NCI-H1694 treated with DMSO at 0.1 percent for 48 hours (cell line): ENCODE measurements around the gene PPP2R3C.
"Not testable (repeated sequence)": the region's sequence is repeated elsewhere in the genome, so short reads cannot be mapped to it uniquely, and the experiment has no call there.

Experiments used
- DNase-seq: peaks from one replicate; lab custom pipeline; 2025; lab: John Stamatoyannopoulos, UW

Gene PPP2R3C

DNA sequence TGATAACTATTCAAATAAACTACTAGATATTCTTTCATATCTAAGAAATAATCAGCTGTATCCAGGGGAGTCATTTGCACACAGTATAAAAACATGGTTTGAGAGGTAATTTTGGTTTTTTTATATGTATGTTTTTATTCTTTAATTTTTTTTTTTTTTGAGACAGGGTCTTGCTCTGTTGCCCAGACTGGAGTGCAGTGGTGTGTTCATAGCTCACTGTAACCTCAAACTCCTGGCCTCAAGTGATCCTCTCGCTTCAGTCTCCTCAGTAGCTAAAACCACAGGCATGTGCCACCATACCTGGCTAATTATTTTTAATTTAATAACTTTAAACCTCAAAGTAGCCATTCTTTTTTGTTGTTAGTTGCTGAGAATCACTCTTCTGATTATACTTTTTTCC lies 2.3 kb upstream of the PPP2R3C start:
- DNase-seq: no peak

DNA sequence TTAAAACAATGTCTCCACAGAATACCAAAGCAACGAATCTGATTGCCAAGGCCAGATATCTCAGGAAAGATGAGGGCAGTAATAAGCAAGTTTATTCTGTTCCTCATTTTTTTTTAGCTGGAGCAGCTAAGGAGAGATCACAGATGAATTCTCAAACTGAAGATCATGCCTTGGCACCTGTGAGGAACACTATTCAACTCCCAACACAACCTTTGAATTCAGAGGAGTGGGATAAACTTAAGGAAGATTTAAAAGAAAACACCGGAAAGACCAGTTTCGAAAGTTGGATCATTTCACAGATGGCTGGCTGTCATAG lies 1.6 kb upstream of the PPP2R3C start:
- no peak for DNase-seq

DNA sequence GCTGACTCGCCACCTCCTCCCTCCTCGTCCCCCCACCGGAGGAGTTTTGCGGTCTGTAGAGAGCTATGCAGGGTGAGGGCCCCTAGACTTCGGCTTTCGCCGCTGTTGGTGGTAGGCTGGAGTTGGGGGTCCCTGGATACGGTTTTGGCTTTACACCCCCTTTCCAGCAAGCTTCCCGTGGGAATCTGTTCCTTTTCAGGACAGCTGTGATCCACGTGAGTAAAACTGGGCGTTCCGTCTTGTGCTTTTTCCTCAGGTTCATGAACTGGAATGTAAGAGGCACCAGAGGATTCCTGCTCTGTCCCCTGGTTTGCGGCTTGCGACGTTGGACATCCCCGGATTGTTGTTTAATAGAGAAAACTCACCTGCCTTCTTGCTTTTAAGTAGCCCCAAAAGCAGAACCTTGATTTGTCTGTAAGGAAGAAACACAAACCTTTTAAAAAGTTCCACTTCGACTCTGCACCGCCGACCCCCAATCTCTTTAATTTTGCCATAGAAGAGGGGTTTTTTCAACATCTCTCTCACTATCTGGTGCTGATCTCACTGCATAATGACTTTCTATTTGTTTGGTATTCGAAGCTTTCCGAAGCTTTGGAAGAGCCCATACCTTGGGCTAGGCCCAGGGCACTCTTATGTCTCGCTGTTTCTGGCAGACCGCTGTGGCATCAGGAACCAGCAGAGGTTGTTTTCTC lies 1.1 kb upstream of the PPP2R3C start:
- no peak for DNase-seq

DNA sequence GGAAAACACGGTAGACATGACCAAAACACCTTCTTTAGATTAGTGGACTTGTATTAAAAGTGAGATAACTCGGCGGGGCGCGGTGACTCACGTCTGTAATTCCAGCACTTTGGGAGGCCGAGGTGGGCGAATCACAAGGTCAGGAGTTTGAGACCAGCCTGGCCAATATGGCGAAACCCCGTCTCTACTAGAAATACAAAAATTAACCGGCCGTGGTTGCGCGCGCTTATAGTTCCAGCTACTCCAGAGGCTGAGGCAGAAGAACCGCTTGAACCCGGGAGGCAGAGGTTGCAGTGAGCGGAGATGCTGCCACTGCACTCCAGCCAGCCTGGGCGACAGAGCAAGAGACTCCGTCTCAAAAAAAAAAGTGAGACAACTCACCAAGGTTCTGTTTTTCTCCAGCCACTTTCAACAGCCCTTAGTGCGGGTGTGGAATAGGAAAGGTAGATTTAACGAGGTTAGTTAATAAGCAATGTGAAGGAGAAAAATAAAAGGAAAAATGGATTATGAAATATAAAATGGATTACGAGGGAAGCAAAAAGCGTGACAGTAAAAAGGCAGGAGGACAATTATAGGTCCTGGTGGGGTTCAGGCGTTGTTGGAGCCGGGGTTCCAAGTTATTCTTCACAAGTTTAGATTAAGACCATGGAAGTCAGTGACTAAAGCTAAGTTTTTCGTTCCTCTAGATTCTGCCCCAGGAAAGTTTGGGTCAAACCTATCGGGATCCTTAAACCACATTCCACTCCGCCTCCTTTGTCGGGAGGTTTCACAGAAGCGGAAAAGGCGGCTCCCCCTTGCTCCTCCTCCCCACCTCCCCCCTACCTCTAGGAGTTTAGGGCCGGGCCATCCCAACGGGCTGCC lies 534 bp downstream of the PPP2R3C start:
- DNase-seq: no peak

DNA sequence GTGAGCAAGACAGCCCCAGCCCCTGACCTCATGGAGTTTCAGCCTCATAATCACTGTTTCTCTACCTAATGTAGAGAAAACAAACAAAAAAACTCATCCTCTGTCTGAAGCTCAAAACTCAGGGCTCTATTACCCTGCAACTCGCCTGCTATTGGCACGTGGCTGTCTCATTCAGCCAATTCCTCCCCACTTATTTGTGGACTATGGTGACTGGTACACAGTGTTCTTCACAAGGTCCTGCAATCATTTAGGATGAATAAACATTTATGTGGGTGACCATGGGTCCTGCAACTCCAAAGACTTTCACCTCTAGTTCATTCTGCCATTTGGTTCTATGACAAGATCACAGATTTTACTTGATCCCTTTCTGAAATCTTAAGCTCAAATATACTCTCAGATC lies 4.7 kb downstream of the PPP2R3C start:
- no peak for DNase-seq

DNA sequence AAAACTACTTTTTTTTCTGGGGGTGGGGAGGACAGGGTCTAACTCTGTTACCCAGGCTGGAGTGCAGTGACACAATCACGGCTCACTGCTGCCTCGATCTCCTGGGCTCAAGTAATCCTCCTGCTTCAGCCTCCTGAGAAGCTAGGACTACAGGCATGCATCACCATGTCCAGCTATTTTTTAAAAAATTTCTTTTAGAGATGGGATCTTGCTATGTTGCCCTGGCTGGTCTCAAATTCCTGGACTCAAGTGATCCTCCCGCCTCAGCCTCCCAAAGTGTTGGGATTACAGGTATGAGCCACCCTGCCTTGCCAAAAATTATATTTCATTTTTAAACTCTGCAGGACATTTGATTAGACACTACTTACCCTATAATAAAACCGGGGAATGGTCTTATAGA lies 5.5 kb downstream of the PPP2R3C start:
- no peak for DNase-seq

DNA sequence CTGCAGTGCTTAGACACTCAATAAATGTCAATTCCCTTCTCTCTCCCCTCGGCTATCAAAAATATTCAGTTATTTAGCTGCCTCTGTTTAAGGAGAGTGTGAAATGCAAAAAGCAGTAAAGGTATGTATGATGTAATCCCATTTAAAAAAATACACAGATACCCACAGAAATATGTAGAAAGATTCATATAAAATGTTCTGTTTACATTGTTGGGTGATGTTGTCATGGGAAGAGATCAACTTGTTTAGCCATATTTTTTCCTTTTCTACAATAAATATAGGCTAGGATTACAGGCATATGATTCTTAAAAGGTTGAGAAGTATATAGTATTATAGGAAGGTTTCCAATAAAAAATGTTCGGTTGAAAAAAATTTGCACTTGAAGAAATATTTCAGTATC lies 7.8 kb downstream of the PPP2R3C start:
- DNase-seq: no peak

DNA sequence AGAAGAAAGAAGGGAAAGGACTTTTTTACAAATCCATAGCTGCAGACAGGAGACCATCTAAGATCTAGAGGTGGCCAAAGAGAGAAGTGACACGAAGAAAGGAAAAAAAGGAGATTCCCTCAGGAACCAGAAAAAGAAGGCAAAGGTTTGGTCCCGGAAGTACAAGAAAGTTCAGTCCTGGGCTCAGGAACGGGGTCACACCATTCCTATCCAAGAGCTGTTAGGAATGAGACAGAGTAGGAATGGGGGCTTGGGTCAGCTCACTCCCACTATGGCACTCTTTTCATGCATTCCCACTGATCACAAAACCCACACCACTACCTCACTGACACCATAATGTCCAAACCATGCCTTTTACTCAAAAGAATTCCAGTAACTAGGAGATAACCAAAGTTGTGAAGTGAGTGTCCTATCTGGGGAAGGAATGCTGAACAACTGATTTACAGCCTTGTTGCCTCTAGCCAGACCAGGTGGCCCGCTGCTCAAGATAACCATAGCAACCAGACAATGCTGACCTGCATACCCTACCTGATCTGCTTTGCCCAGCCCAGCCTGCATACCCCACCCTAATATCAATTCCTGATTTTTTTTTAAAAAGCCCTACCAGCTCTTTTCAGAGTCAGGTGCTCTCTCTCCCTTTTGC lies 8.4 kb downstream of the PPP2R3C start:
- no peak for DNase-seq

DNA sequence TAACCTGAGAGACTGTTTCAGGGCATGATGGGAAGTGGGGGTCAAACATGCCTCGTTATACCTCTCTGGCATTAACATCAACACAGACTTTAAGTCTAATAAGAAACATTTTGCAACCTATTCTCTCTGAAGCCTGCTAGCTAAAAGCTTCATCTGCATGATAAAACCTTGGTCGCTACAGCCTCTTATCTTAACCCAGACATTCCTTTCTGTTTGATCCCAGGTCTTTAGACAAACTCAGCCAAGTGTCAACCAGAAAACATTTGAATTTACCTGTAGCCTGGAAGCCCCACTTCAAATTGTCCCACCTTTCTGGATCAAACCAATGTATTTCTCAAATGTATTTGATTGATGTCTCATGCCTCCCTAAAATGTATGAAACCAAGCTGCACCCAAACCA lies 9.1 kb downstream of the PPP2R3C start:
- no peak for DNase-seq

DNA sequence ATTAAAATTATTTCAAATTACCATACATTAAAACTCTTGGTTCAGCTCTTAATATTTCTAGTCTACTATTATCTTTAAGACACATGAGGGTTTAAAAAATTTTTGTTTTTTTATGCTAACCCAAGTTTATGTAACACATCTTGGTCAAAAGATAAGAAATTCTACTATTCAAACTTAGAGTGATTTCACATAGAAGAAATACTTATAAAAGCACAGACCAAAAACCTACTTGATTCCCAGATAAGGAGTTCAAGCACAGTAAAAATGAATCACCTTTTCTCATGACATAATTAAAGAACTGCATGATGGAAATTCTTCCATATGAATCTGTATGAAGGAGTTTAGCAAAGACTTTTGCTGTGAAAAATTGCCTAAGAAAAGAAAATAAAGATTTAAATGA lies 13.9 kb downstream of the PPP2R3C start:
- no peak for DNase-seq

DNA sequence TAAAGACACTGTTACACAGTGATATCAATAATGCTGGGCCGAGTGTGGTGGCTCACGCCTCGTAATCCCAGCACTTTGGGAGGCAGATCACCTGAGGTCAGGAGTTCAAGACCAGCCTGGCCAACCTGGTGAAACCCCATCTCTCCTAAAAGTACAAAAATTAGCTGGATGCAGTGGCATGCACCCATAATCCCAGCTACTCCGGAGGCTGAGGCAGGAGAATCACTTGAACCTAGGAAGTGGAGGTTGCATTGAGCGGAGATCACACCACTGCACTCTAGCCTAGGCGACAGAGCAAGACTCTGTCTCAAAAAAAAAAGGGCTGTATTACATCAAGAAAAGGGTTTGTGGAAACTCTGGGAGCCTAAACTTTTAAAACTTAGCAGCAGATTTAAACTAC lies 27.1 kb downstream of the PPP2R3C start:
- DNase-seq: not testable (repeated sequence)

DNA sequence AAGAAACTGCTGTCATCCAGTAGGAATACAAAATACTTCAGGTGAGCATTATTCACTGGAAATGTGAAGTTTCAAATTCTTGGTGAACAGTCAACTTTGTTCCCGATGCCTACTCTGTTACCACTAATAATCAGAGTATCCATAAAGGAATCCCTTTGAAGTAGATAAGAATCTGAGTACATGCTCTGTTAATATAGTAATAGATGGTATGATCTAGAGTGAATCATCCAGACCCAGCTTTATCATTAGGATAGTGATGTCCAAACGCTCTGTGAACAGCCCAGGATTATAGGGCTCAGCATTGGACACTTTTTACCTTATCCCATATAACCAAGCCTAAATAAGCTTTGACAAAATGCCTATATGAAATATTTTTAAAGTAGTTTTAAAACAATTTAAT lies 33.3 kb downstream of the PPP2R3C start:
- DNase-seq: no peak

DNA sequence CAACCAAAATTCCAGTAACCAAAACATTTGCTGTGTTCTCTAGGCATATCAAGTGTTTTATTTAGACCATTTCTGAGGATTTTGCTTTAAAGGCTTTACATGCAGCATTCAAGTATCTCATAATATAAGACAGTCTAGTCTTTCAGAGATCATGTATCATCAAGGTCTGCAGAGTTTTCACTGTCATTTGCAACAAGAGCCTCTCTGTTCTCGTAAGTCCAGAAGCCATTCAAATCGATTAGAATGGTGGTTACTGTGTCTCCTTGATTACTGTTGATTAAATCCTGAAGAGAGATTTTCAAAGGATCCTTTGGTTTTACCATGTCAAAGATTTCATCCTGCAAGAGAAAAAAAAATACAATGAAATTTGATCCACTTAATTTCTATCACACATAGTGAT lies 36.3 kb downstream of the PPP2R3C start:
- no peak for DNase-seq

DNA sequence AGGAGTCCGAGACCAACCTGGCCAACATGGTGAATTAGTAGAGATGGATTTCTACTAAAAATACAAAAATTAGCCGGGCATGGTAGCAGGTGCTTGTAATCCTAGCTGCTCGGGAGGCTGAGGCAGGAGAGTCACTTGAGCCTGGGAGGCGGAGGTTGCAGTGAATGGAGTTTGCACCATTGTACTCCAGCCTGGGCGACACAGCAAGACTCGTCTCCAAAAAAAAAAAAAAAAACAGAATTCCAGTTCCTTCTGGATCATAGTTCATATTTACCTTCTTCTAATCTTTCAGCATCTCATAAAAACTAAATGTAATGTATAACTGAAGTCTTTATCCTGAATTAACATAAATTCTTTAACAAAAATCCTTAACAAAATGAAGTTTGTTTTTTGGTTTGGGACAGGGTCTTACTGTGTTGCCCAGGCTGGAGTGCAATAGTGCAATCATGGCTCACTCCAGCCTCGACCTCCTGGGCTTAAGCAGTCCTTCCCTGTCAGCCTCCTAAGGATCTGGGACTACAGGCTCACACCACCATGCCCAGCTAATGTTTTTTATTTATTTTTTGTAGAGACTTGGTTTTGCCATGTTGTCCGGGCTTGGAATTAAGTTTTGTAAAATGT lies 38.1 kb downstream of the PPP2R3C start:
- no peak for DNase-seq

DNA sequence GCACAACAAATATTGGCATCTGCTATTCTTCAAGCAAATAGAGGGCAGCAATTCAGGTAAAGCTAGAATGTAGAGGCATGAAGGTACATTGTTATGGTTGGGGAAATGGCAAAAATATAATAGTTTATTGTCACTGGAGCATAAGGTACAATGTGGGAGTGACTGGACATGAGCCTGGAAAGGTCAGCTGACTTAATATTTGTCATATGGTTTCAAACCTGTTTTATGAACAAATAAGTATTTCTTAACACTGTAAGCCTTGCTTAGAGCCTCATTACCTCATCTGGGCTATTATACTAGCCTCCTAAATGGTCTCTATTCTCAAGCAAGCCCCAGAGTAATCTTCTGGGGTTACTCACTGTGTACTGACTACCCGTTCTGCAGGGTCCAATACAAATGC lies 42.0 kb downstream of the PPP2R3C start:
- no peak for DNase-seq

DNA sequence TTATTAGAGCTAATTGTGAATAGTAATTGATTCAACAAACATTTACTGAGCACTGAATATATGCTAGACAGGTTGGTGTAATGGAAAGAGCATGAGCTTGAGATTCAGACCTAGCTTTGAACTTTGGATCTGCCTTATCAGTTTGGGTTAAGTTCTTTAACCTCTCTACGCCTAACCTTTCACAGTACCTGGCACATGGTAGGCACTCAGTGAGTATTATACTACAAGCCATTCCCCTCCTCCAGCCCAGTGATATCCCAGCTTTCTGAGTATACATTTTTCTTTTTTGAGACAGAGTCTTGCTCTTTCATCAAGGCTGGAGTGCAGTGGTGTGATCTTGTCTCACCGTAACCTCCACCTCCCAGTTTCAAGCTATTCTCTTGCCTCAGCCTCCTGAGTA lies 43.7 kb downstream of the PPP2R3C start:
- no peak for DNase-seq

DNA sequence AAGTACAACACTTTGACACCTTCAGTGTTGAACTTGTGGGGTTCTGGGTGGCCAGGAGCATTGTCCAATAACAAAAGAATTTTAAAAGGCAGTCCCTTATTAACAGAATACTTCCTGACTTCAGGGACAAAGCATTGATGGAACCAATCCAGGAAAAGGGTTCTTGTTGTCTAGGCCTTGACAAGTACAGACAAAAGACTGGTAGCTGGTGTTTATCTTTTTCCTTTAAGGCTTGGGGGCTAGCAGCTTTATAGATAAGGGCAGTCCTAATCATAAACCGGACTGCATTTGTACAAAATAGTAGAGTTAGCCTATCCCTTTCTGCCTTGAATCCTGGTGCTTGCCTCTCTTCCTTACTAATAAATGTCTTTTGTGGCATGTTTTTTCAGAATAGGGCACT lies 48.3 kb downstream of the PPP2R3C start:
- DNase-seq: no peak

DNA sequence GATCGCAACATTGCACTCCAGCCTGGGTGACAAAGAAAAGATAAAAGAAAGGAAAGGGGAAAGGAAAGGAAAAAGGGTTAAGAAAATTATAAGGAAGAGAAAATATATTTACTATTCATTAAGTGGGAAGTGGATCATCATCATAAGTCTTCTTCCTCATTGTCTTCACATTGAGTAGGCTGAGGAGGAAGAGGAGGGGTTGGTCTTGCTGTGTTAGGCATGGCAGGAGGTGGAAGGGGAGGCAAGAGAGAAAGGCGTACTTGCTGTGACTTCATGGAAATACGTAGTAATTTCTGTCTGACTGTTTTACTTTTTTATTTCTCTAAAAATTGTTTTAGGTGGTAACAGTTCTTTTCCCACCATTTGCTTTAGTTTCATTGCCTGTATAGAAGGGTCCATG lies 49.6 kb downstream of the PPP2R3C start:
- DNase-seq: no peak

DNA sequence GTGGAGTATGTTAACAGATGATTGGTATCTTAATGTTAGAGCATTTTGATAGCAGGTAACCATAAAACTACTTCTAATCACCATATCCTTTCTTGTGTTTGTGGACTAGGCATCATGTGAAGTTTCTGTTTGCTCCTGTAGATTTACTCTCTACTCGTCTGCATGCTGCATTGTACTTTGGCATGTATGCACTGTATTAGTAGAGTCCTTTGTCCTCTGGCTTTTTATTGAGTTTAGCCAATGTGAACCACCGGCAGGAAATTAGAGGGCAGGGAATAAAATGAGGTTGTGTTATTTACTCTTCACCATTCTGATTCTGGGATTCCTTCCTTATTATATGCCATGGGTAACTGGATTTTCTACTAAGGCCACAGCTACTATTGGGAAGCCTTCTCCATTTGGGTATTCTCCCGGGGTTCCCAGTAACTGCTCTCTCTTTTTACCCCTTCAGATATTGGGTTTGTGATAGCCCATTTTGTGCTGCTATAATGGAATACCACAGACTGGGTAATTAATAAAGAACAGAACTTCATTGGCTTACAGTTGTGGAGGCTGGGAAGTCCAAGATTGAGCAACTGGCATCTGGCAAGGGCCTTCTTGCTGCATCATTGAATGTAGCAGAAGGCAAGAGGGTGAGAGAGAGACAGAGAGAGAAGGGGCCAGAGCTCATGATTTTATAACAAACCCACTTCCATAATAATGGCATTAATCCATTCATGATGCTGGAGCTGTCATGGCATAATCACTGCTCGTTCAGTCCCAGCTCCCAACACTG lies 53.4 kb downstream of the PPP2R3C start:
- no peak for DNase-seq

DNA sequence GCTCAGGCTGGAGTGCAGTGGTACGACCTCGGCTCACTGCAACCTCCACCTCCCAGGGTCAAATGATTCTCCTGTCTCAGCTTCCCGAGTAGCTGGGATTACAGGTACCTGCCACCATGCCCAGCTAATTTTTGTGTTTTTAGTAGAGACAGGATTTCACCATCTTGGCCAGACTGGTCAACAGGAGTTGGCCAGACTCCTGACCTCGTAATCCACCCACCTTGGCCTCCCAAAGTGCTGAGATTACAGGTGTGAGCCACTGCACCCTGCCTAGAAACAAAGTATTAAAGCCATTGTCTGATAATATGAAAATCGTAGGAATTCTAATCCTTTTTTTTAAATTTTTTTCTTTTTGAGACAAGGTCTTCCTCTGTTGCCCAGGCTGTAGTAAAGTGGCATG lies 56.1 kb downstream of the PPP2R3C start:
- DNase-seq: not testable (repeated sequence)

DNA sequence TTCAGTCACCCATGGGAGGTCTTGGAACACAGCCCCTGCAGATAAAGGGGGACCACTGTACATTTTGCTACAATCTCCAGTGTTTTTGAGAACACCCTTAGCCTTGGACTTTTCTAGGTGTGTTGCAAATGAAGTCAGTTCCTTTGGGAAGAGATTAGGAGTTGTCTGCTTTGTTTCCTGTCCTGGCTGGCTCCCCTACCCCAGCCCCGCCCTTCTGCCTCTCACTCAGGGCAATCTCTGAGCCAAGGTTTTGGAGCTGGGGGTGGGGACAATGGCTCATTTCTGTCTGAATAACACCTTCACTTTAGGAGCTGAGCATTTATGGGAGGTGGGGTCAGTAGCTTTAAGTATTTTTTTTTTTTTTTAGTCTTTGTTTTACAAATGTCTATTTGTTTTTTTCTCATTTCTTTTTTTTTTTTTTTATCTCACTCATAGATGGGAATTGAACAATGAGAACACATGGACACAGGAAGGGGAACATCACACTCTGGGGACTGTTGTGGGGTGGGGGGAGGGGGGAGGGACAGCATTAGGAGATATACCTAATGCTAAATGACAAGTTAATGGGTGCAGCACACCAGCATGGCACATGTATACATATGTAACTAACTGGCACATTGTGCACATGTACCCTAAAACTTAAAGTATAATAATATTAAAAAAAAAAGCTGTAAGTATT lies 60.5 kb downstream of the PPP2R3C start:
- not testable (repeated sequence) for DNase-seq

DNA sequence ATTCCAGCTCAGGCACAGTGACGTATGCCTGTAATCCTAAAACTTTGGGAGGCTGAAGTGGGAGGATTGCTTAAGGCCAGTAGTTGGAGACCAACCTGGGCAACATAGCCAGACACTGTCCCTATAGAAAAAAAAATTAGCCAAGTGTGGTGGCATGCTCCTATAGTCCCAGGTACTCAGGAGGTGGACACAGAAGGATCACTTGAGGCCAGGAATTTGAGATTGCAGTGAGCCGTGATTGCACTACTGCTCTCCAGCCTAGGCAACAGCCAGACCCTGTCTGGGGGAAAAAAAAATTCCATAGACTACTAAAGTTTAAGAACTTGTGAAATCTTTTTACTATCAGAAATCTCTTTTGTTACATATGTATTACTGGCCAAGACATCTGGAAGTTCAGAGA lies 69.2 kb downstream of the PPP2R3C start:
- no peak for DNase-seq
